H9 (cell line): ENCODE measurements around the gene G2E3. TPM values are rescaled to one million over a fixed set of nuclear protein-coding genes. Genes with fewer than 3 reads are reported as not detected.

Experiments used
- DNase-seq: peaks from one replicate; pipeline ENCODE4 v3.0.0-alpha.2; 2017
- H2AFZ ChIP-seq: one replicate; pipeline ENCODE4 v1.6.1; 2013; ENCODE audit warnings: mild to moderate bottlenecking, low read length, control low read depth, moderate library complexity
- H2AK5ac ChIP-seq: 2 replicates; pipeline ENCODE4 v1.6.1; 2013; ENCODE audit warnings: low read length, control low read depth, mixed read lengths; ENCODE audit not compliant: insufficient read length
- H2BK120ac ChIP-seq: one replicate; pipeline ENCODE4 v1.6.1; 2013; ENCODE audit warnings: low read depth, mild to moderate bottlenecking, low read length, control low read depth, inconsistent platforms; ENCODE audit not compliant: poor library complexity, severe bottlenecking
- H2BK12ac ChIP-seq: 2 replicates; pipeline ENCODE4 v1.6.1; 2013; ENCODE audit warnings: low read length, control low read depth, mixed read lengths, low read depth; ENCODE audit not compliant: insufficient read length
- H2BK15ac ChIP-seq: 2 replicates; pipeline ENCODE4 v1.6.1; 2013; ENCODE audit warnings: low read depth, low read length, control low read depth
- H2BK20ac ChIP-seq: one replicate; pipeline ENCODE4 v1.6.1; 2013; ENCODE audit warnings: low read depth, mild to moderate bottlenecking, low read length, control low read depth, inconsistent platforms; ENCODE audit not compliant: poor library complexity, severe bottlenecking
- H2BK5ac ChIP-seq: 2 replicates; pipeline ENCODE4 v1.6.1; 2013; ENCODE audit warnings: low read length, control low read depth, mixed read lengths; ENCODE audit not compliant: insufficient read length
- H3K14ac ChIP-seq: 2 replicates; pipeline ENCODE4 v1.6.1; 2013; ENCODE audit warnings: low read length, control low read depth; ENCODE audit not compliant: insufficient read depth
- H3K18ac ChIP-seq: 2 replicates; pipeline ENCODE4 v1.6.1; 2013; ENCODE audit warnings: low read depth, mild to moderate bottlenecking, mixed read lengths, low read length, control low read depth; ENCODE audit not compliant: insufficient read length
- H3K23ac ChIP-seq: 2 replicates; pipeline ENCODE4 v1.6.1; 2013; ENCODE audit warnings: low read length, control low read depth, mixed read lengths, low read depth; ENCODE audit not compliant: insufficient read length
- H3K23me2 ChIP-seq: 2 replicates; pipeline ENCODE4 v1.6.1; 2013; ENCODE audit warnings: low read depth, mild to moderate bottlenecking, mixed read lengths, low read length, control low read depth; ENCODE audit not compliant: insufficient read length, poor library complexity, severe bottlenecking
- H3K27ac ChIP-seq: 2 replicates; pipeline ENCODE4 v1.5.1; 2013; ENCODE audit warnings: low read length, control low read depth, mixed read lengths, low read depth; ENCODE audit not compliant: insufficient read length
- H3K27me3 ChIP-seq: 2 replicates; pipeline ENCODE4 v1.6.1; 2013; ENCODE audit warnings: low read length, control low read depth, inconsistent platforms; ENCODE audit not compliant: insufficient read depth
- H3K4ac ChIP-seq: 2 replicates; pipeline ENCODE4 v1.6.1; 2013; ENCODE audit warnings: low read depth, mild to moderate bottlenecking, control low read depth, inconsistent platforms, low read length, moderate library complexity
- H3K4me1 ChIP-seq: 2 replicates; pipeline ENCODE4 v1.6.1; 2013; ENCODE audit warnings: low read length, control low read depth, inconsistent platforms; ENCODE audit not compliant: insufficient read depth
- H3K4me2 ChIP-seq: 2 replicates; pipeline ENCODE4 v1.6.1; 2013; ENCODE audit warnings: low read length, control low read depth, mixed read lengths; ENCODE audit not compliant: insufficient read length, insufficient read depth
- H3K56ac ChIP-seq: 2 replicates; pipeline ENCODE4 v1.6.1; 2013; ENCODE audit warnings: low read depth, mild to moderate bottlenecking, mixed read lengths, low read length, control low read depth; ENCODE audit not compliant: insufficient read length
- H3K79me1 ChIP-seq: 2 replicates; pipeline ENCODE4 v1.6.1; 2013; ENCODE audit warnings: low read depth, mild to moderate bottlenecking, moderate library complexity, low read length, control low read depth, inconsistent platforms; ENCODE audit not compliant: insufficient read depth, poor library complexity, severe bottlenecking
- H3K79me2 ChIP-seq: 2 replicates; pipeline ENCODE4 v1.6.1; 2013; ENCODE audit warnings: low read length, control low read depth, inconsistent platforms; ENCODE audit not compliant: insufficient read depth
- H3K9ac ChIP-seq: 2 replicates; pipeline ENCODE4 v1.6.1; 2013; ENCODE audit warnings: low read length, control low read depth, mixed read lengths; ENCODE audit not compliant: insufficient read length; ENCODE audit errors: extremely low read depth
- H3K9me3 ChIP-seq: one replicate; pipeline ENCODE4 v1.6.1; 2013; ENCODE audit warnings: low read depth, low read length, inconsistent platforms; ENCODE audit not compliant: control insufficient read depth
- H3T11ph ChIP-seq: one replicate; pipeline ENCODE4 v1.6.1; 2013; ENCODE audit warnings: mild to moderate bottlenecking, low read length, control low read depth, inconsistent platforms
- H4K20me1 ChIP-seq: one replicate; pipeline ENCODE4 v1.6.1; 2013; ENCODE audit not compliant: control insufficient read depth, insufficient read length, insufficient read depth
- H4K5ac ChIP-seq: 2 replicates; pipeline ENCODE4 v1.6.1; 2013; ENCODE audit warnings: low read depth, mild to moderate bottlenecking, mixed read lengths, low read length, control low read depth; ENCODE audit not compliant: insufficient read length
- H4K8ac ChIP-seq: replicated peaks from 2 replicates; pipeline ENCODE4 v1.6.1; 2013; ENCODE audit warnings: low read length, control low read depth, mixed read lengths, low read depth; ENCODE audit not compliant: insufficient read length
- H4K91ac ChIP-seq: 2 replicates; pipeline ENCODE4 v1.6.1; 2013; ENCODE audit warnings: low read depth, mild to moderate bottlenecking, moderate library complexity, mixed read lengths, low read length, control low read depth; ENCODE audit not compliant: insufficient read length
- H3K27ac Mint-ChIP-seq, 3 experiments: 2 replicates in 2 of 3; 3 replicates in 1 of 3; pipeline ENCODE4 v1.8.0; 2020 to 2021; ENCODE audit warnings: mixed read lengths in 3 of 3, mild to moderate bottlenecking in 1 of 3, moderate library complexity in 1 of 3
- H3K27me3 Mint-ChIP-seq: 2 replicates; pipeline ENCODE4 v1.8.0; 2021; ENCODE audit warnings: low read depth, mild to moderate bottlenecking, moderate library complexity, mixed read lengths
- H3K36me3 Mint-ChIP-seq, 3 experiments: 2 replicates in 2 of 3; 3 replicates in 1 of 3; pipeline ENCODE4 v1.8.0; 2020 to 2021; ENCODE audit warnings: low read depth in 3 of 3, mixed read lengths in 3 of 3; ENCODE audit not compliant: insufficient read depth in 1 of 3
- H3K4me1 Mint-ChIP-seq, 2 experiments: 2 replicates each; pipeline ENCODE4 v1.8.0; 2020; ENCODE audit warnings: mixed read lengths in 2 of 2
- H3K4me3 Mint-ChIP-seq, 2 experiments: 2 replicates in 1 of 2; 3 replicates in 1 of 2; pipeline ENCODE4 v1.8.0; 2020 to 2021; ENCODE audit warnings: mild to moderate bottlenecking in 2 of 2, mixed read lengths in 2 of 2, moderate library complexity in 1 of 2
- H3K9me3 Mint-ChIP-seq, 2 experiments: 2 replicates in 1 of 2; 3 replicates in 1 of 2; pipeline ENCODE4 v1.8.0; 2020; ENCODE audit warnings: mild to moderate bottlenecking in 2 of 2, mixed read lengths in 2 of 2, moderate library complexity in 1 of 2
- CTCF ChIP-seq: fragments of 200-600 bp; sonication (generic); conservative IDR thresholded peaks from 3 replicates; pipeline ENCODE4 v1.8.0; 2021; ENCODE audit warnings: antibody characterized with exemption, mild to moderate bottlenecking
- WGBS: extraction: QIAGEN DNeasy Blood & Tissue Kit; methylation state at CpG from one replicate; pipeline ENCODE4 v1.1.7; 2013; ENCODE audit warnings: missing lambda C conversion rate, low lambda C conversion rate, mixed read lengths; ENCODE audit not compliant: insufficient read length; ENCODE audit errors: extremely low coverage; 5-methylcytosine and 5-hydroxymethylcytosine counted together
- total RNA-seq: library from RNA; stranded (reverse); gene quantifications from 2 replicates; pipeline ENCODE4 v1.2.1, GENCODE V29; 2021

The G2E3 gene
- total RNA-seq, 1 experiment from 2014 or later = 49.2 TPM

- Histone ChIP-seq H3K9me3 (no peaks in the 10 kb centered on the region), H3K27me3 (no peaks in the 10 kb centered on the region), H3K4me1 (0 out of 2 replicates have a peak, but pooled peaks cover 2% of the 10 kb centered on the region), H3K27ac (no peak overlapping the region), H2BK5ac (no peak overlapping the region), H2BK12ac (no peak overlapping the region), H3K23ac (no peak overlapping the region), H3K9ac (no peak overlapping the region), H3K79me2 (no peaks in the 10 kb centered on the region), H3K79me1 (no peaks in the 10 kb centered on the region), H4K5ac (no peak overlapping the region), H2BK15ac (no peak overlapping the region), H3K4me2 (no peak overlapping the region), H4K91ac (no peak overlapping the region), H4K20me1 (no peaks in the 10 kb centered on the region), H3K4ac (no peak overlapping the region), H3K14ac (no peak overlapping the region), H2AK5ac (no peak overlapping the region), H3K23me2 (no peaks in the 10 kb centered on the region), H3T11ph (no peak overlapping the region), H3K18ac (no peak overlapping the region), H3K56ac (no peak overlapping the region), H2BK20ac (no peak overlapping the region), H2AFZ (no peak overlapping the region), H4K8ac (no peak overlapping the region), H2BK120ac (no peak overlapping the region)
- Mint-ChIP-seq H3K9me3 (no peaks in the 10 kb centered on the region), H3K4me1 (peaks cover 5 to 17% of the 10 kb centered on the region in 2 experiments), H3K27me3 (no peaks in the 10 kb centered on the region), H3K27ac (no peak overlapping the region), H3K4me3 (no peak overlapping the region), H3K36me3 (no peaks in the 10 kb centered on the region)
- no peak for DNase-seq
- whole genome bisulfite sequencing = no CpG with 5 or more reads among the region's 3 CpGs
- no peak for TF ChIP-seq CTCF
Measured at GRCh38 chr14:30553311-30553989, 5.5 kb upstream of the G2E3 start.
